ENCODE results near the gene E2F6.

DNA sequence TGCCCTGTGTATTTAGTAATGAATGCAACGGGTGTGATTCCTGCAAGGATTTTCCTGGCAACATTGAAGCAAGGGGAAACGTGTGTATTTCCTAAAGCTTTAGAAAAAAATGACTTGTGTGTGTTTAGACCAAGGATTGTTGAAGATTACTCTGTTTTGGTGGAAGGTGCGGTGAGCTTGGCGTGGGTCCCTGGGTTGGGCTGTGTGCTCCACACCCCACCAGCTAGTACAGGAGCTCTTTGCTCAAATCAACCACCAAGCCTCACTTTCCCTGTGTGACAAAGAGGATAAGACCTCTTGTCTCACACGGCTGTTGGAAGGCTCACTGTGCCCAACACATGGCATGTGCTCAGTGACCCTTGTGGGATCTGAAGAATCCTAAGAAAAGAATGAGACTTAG is 46.5 kb upstream of the E2F6 start:
- TF ChIP-seq, protein P1, sequence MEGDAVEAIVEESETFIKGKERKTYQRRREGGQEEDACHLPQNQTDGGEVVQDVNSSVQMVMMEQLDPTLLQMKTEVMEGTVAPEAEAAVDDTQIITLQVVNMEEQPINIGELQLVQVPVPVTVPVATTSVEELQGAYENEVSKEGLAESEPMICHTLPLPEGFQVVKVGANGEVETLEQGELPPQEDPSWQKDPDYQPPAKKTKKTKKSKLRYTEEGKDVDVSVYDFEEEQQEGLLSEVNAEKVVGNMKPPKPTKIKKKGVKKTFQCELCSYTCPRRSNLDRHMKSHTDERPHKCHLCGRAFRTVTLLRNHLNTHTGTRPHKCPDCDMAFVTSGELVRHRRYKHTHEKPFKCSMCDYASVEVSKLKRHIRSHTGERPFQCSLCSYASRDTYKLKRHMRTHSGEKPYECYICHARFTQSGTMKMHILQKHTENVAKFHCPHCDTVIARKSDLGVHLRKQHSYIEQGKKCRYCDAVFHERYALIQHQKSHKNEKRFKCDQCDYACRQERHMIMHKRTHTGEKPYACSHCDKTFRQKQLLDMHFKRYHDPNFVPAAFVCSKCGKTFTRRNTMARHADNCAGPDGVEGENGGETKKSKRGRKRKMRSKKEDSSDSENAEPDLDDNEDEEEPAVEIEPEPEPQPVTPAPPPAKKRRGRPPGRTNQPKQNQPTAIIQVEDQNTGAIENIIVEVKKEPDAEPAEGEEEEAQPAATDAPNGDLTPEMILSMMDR (IDR thresholded peaks at IDR 0.05; ENCODE audit: poor library complexity, severe bottlenecking): no peak
- no peak for TF ChIP-seq EZH2 (IDR thresholded peaks at IDR 0.05; ENCODE audit: borderline replicate concordance, insufficient read depth, low read length, poor library complexity, severe bottlenecking)
- TF ChIP-seq POLR2AphosphoS5 (IDR thresholded peaks at IDR 0.05): no peak
- no peak for TF ChIP-seq EP300 (conservative IDR thresholded peaks at IDR 0.05; ENCODE audit: poor library complexity, severe bottlenecking)

All from neural cell (in vitro differentiated cells).